Endothelial cell (in vitro differentiated cells): ENCODE data around the gene ORC4. TPM values are rescaled to one million over a fixed set of nuclear protein-coding genes. Genes with fewer than 3 reads are reported as not detected.
A peak's percentile ranks its signal among the peaks of the same experiment; 100 is the strongest.

ENCODE experiments used
- DNase-seq: peaks from one replicate; pipeline ENCODE4 v3.0.0; 2021; ENCODE audit warnings: low spot score
- H3K27ac Mint-ChIP-seq: one replicate; pipeline ENCODE4 v1.8.0; 2021; ENCODE audit warnings: mixed read lengths, inconsistent platforms; ENCODE audit not compliant: unreplicated experiment
- H3K27me3 Mint-ChIP-seq: one replicate; pipeline ENCODE4 v1.8.0; 2021; ENCODE audit warnings: mild to moderate bottlenecking, moderate library complexity, mixed read lengths, inconsistent platforms; ENCODE audit not compliant: unreplicated experiment
- H3K36me3 Mint-ChIP-seq: one replicate; pipeline ENCODE4 v1.8.0; 2021; ENCODE audit warnings: mild to moderate bottlenecking, low read depth, mixed read lengths, inconsistent platforms; ENCODE audit not compliant: unreplicated experiment
- H3K4me1 Mint-ChIP-seq: one replicate; pipeline ENCODE4 v1.8.0; 2021; ENCODE audit warnings: mild to moderate bottlenecking, mixed read lengths, inconsistent platforms; ENCODE audit not compliant: unreplicated experiment
- H3K4me3 Mint-ChIP-seq: one replicate; pipeline ENCODE4 v1.8.0; 2021; ENCODE audit warnings: mild to moderate bottlenecking, mixed read lengths, inconsistent platforms; ENCODE audit not compliant: unreplicated experiment
- H3K9me3 Mint-ChIP-seq: one replicate; pipeline ENCODE4 v1.8.0; 2021; ENCODE audit warnings: mixed read lengths, inconsistent platforms; ENCODE audit not compliant: unreplicated experiment
- total RNA-seq: library from RNA; stranded (reverse); fragmentation: NEBNext Ultra II Directional; extraction: Animal tissue kit (Norgen Biotek cat#: 25700); gene quantifications from one replicate; pipeline ENCODE4 v1.2.1, GENCODE V29; 2021; ENCODE audit not compliant: unreplicated experiment
- TF ChIP-seq, protein P1 (sequence below): fragments of 200-600 bp; sonication (generic); IDR thresholded peaks from one replicate; pipeline ENCODE4 v1.5.0; 2021; ENCODE audit warnings: antibody characterized with exemption; ENCODE audit not compliant: unreplicated experiment

The ORC4 gene
- total RNA-seq, 1 donor from 2014 or later, result 41.3 TPM

- Mint-ChIP-seq H3K36me3 (no peaks in the 10 kb centered on the region), H3K27me3 (peaks cover 3% of the 10 kb centered on the region), H3K27ac (no peak overlapping the region), H3K4me1 (no peaks in the 10 kb centered on the region), H3K4me3 (no peak overlapping the region), H3K9me3 (no peaks in the 10 kb centered on the region)
- TF ChIP-seq, protein P1, sequence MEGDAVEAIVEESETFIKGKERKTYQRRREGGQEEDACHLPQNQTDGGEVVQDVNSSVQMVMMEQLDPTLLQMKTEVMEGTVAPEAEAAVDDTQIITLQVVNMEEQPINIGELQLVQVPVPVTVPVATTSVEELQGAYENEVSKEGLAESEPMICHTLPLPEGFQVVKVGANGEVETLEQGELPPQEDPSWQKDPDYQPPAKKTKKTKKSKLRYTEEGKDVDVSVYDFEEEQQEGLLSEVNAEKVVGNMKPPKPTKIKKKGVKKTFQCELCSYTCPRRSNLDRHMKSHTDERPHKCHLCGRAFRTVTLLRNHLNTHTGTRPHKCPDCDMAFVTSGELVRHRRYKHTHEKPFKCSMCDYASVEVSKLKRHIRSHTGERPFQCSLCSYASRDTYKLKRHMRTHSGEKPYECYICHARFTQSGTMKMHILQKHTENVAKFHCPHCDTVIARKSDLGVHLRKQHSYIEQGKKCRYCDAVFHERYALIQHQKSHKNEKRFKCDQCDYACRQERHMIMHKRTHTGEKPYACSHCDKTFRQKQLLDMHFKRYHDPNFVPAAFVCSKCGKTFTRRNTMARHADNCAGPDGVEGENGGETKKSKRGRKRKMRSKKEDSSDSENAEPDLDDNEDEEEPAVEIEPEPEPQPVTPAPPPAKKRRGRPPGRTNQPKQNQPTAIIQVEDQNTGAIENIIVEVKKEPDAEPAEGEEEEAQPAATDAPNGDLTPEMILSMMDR, result no peak
- DNase-seq, result peak; percentile 13
These were observed 74.9 kb downstream of the ORC4 start for GRCh38 chr2:147945660-147946059.

DNA sequence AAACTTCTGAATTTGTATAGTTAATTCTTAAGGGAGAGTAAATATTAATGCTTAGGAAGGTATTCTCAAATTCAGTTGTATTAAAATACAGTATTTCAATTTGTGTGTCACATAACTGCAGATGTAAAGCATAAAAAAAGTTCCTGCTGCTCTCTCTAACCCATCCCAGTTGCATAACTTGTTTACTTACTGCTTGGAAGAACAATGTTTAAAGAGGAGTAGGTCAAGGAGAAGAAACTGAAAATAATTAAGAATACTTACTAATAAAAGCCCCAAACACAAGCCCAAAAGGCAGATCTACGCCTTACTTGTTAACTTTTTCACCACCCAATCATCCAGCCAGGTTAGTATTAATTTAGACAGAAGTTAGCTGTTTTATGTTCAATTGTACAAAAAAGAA is 81.2 kb downstream of the ORC4 start:
- H3K4me1 Mint-ChIP-seq, result no peaks in the 10 kb centered on the region
- H3K36me3 Mint-ChIP-seq, result no peaks in the 10 kb centered on the region
- H3K9me3 Mint-ChIP-seq, result no peaks in the 10 kb centered on the region
- TF ChIP-seq, protein P1, result no peak
- H3K4me3 Mint-ChIP-seq, result no peak overlapping the region
- H3K27ac Mint-ChIP-seq, result no peak overlapping the region
- no peak for DNase-seq
- H3K27me3 Mint-ChIP-seq, result no peaks in the 10 kb centered on the region

GRCh38 chr2:147937744-147938349 is 82.7 kb downstream of the ORC4 start:
- Mint-ChIP-seq H3K4me3 (no peak overlapping the region), H3K27ac (no peak overlapping the region), H3K36me3 (no peaks in the 10 kb centered on the region), H3K9me3 (no peaks in the 10 kb centered on the region), H3K27me3 (no peaks in the 10 kb centered on the region), H3K4me1 (no peaks in the 10 kb centered on the region)
- DNase-seq, result no peak
- TF ChIP-seq, protein P1, result peak; percentile 77

DNA sequence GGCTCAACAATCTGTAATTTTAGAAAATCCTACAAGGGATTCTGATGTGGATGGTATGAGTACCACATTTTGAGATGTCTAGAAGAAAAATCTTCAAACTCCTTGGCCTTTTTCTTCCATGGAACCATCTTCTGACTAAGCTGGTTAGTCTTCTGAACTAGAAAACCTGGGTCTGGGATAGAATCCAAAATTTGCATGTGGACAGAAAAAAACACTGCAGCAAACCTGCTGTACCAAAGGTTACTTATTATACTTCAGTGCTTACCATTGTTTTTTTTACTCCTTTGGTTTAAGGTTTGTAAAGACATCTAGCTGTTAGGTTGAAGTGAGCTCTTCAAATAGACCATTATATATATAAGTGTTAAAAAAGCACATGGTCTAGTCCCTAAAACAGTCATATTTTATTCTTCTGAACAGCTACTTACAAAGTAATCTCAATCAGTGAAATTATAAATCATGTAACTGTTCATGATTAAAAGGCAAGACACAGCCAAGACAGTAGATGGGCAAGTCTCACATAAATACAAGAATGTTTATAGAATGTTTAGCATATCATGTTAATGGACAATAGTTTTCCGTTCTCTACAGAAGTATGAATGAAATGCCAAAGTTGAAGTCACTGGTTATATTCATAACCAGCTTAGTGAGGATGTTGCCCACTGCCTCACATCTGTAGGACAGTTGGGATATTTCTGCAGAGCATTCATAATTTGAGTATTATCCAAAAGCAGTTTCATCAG is 85.5 kb downstream of the ORC4 start:
- Mint-ChIP-seq H3K4me3 (no peak overlapping the region), H3K9me3 (no peaks in the 10 kb centered on the region), H3K27ac (no peak overlapping the region), H3K27me3 (no peaks in the 10 kb centered on the region), H3K4me1 (no peaks in the 10 kb centered on the region), H3K36me3 (no peaks in the 10 kb centered on the region)
- TF ChIP-seq, protein P1, result no peak
- DNase-seq, result no peak

GRCh38 chr2:147933931-147934330 is 86.6 kb downstream of the ORC4 start:
- H3K4me3 Mint-ChIP-seq, result no peak overlapping the region
- H3K27me3 Mint-ChIP-seq, result no peaks in the 10 kb centered on the region
- peak overlapping the region; percentile 59 for H3K27ac Mint-ChIP-seq
- TF ChIP-seq, protein P1, result no peak
- no peaks in the 10 kb centered on the region for H3K9me3 Mint-ChIP-seq
- H3K4me1 Mint-ChIP-seq, result no peaks in the 10 kb centered on the region
- H3K36me3 Mint-ChIP-seq, result no peaks in the 10 kb centered on the region
- DNase-seq, result no peak
